Stimulated activated CD8-positive, alpha-beta memory T cell treated with anti-CD3 and anti-CD28 coated beads, Interleukin-12 subunit alpha, Interleukin-12 subunit beta, amount 100 ng/mL, for 24 hours (primary cell): ENCODE measurements around the gene TPRN.
"Not testable (repeated sequence)": the region's sequence is repeated elsewhere in the genome, so short reads cannot be mapped to it uniquely, and the experiment has no call there.

Experiments
- DNase-seq: peaks from one replicate; pipeline ENCODE4 v3.0.0-alpha.2; 2020; ENCODE audit errors: extremely low read depth

TPRN gene

GRCh38 chr9:137200311-137201204 is at the start of gene TPRN:
Gene TPRN (minus strand): TSS chr9:137200741. CDS start chr9:137200711, 30 bp downstream.
- peak; percentile 98 for DNase-seq

GRCh38 chr9:137247916-137248175 is 47.3 kb upstream of the TPRN start:
- no peak for DNase-seq

GRCh38 chr9:137247135-137247915 is 46.8 kb upstream of the TPRN start:
- no peak for DNase-seq

- DNase-seq = no peak
These were observed 45.2 kb upstream of the TPRN start for GRCh38 chr9:137245450-137246421.

GRCh38 chr9:137244486-137245449 is 44.2 kb upstream of the TPRN start:
- no peak for DNase-seq

- DNase-seq = no peak
These were observed 43.3 kb upstream of the TPRN start for GRCh38 chr9:137243626-137244485.

GRCh38 chr9:137243266-137243625 is 42.7 kb upstream of the TPRN start:
- not testable (repeated sequence) for DNase-seq

- DNase-seq = no peak
These were observed 42.0 kb upstream of the TPRN start for GRCh38 chr9:137242269-137243203.

GRCh38 chr9:137241490-137242268 is 41.1 kb upstream of the TPRN start:
- peak; percentile 51 for DNase-seq

- peak; percentile 91 for DNase-seq
These were observed 40.4 kb upstream of the TPRN start, which contains the start of gene TUBB4B for GRCh38 chr9:137240841-137241489. Gene TUBB4B (plus strand): TSS chr9:137241287. CDS start chr9:137241361, 74 bp downstream.

GRCh38 chr9:137240318-137240840 is 39.8 kb upstream of the TPRN start:
- DNase-seq = peak; percentile 38

- not testable (repeated sequence) for DNase-seq
These were observed 39.1 kb upstream of the TPRN start for GRCh38 chr9:137239541-137240200.

- no peak for DNase-seq
These were observed 37.5 kb upstream of the TPRN start for GRCh38 chr9:137237759-137238726.

GRCh38 chr9:137236936-137237421 is 36.4 kb upstream of the TPRN start:
- DNase-seq = no peak
